Fibroblast of skin of left biceps (primary cell): ENCODE data around the gene NCAN.

Experiments
- DNase-seq, 2 experiments: peaks; one replicate each; pipeline ENCODE4 v3.0.0-alpha.2; 2013; ENCODE audit warnings: low read depth in 2 of 2

Gene NCAN

GRCh38 chr19:19285686-19286085 lies 73.9 kb downstream of the NCAN start:
- DNase-seq = no peak

GRCh38 chr19:19292607-19293006 lies 80.8 kb downstream of the NCAN start:
- DNase-seq = no peak

- DNase-seq = no peak
These were observed 83.2 kb downstream of the NCAN start for GRCh38 chr19:19294914-19295313.

GRCh38 chr19:19296953-19297689 lies 85.4 kb downstream of the NCAN start:
- no peak for DNase-seq

GRCh38 chr19:19297759-19298158 lies 86.0 kb downstream of the NCAN start:
- DNase-seq = no peak

- no peak for DNase-seq
These were observed 88.9 kb downstream of the NCAN start for GRCh38 chr19:19300613-19301012.
